ENCODE measurements around the gene RNF224. TPM values are rescaled to one million over a fixed set of nuclear protein-coding genes. Genes with fewer than 3 reads are reported as not detected.
A peak's percentile ranks its signal among the peaks of the same experiment; 100 is the strongest.
"Not testable (repeated sequence)": the region's sequence is repeated elsewhere in the genome, so short reads cannot be mapped to it uniquely, and the experiment has no call there.

The RNF224 gene
- total and polyA plus RNA-seq, 10 of the 15 experiments (the other 5 are each of a cell fraction or from before 2014, with no cell fraction given) = not detected

DNA sequence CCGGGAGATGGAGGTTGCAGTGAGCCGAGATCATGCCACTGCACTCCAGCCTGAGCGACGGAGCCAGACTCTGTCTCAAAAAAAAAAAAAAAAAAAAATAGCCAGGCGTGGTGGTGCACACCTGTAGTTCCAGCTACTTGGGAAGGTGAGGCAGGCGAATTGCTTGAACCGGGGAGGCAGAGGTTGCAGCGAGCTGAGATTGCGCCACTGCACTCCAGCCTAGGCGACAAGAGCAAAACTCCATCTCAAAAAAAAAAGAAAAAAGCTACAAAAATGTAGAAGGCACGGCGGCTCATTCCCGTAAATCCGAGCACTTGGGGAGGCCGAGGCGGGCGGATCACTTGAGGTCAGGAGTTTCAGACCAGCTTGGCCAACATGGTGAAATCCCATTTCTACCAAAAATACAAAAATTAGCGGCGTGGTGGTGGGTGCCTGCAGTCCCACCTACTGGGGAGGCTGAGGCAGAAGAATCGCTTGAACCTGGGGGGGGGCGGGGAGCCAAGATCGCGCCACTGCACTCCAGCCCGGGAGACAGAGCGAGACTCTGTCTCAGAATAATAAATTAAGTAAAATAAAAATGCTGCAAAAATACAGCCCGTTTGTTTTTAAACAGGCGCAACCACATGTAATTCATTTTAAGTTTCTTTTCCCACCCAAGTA lies 12.4 kb downstream of the RNF224 start:
- intact Hi-C loops (cut with micrococcal nuclease; ENCODE audit: unreplicated experiment) = loop anchor here (5.0 kb wide), 1 partner anchor 452 kb away; no protein-coding TSS in a partner anchor
- Histone ChIP-seq H2AFZ (ENCODE audit: control insufficient read depth, low read depth, low read length) (peak overlapping the region; percentile 75; the same call in 1 of the 2 replicates), H3K9ac (ENCODE audit: control insufficient read depth, insufficient read depth, low read length) (peak overlapping the region; percentile 68), H3K36me3 (ENCODE audit: control insufficient read depth in 2 of 2, insufficient read depth in 2 of 2, low read length in 1 of 2) (peaks cover 8 to 14% of the 10 kb centered on the region in 2 experiments), H3K4me2 (ENCODE audit: control insufficient read depth, insufficient read depth) (peak overlapping the region; percentile 77), H3K4me1 (ENCODE audit: control insufficient read depth, insufficient read depth, low read length) (peaks cover 45% of the 10 kb centered on the region), H3K79me2 (ENCODE audit: control insufficient read depth, insufficient read depth, low read length) (peaks cover 30% of the 10 kb centered on the region), H3K4me3 (peak overlapping the region; percentile 76), H3K27ac (ENCODE audit: control insufficient read depth, insufficient read depth) (peak overlapping the region; percentile 83)
- 41% methylated on average over 24 of the region's 27 CpGs for WGBS (ENCODE audit: insufficient coverage, insufficient replicate concordance, low lambda C conversion rate, missing lambda C conversion rate)
- H4K20me1 ChIP-seq (ENCODE audit: control insufficient read depth, insufficient read depth); H3K9me3 ChIP-seq (replicated peaks; ENCODE audit: control insufficient read depth, insufficient read depth, low read length); BruUV-seq (replicated peaks); DNase-seq (ENCODE audit: low read depth, low spot score); in situ Hi-C loops (cut with MboI); ATAC-seq; FAIRE-seq; H3K27me3 ChIP-seq (replicated peaks in 1 of 2; ENCODE audit: control insufficient read depth in 2 of 2, insufficient read depth in 2 of 2, low read length in 1 of 2): not testable (repeated sequence)
- SMC1A ChIA-PET (ENCODE audit: uncharacterized antibody, unreplicated experiment) = interaction anchor here (0.7 to 1.7 kb wide), 5 partner anchors 17 to 153 kb away, joined by 3 to 6 read pairs (median 3); partner anchors contain the start of gene MAN1B1
- POLR2A ChIA-PET = interaction anchor here (0.5 to 9.2 kb wide), 19 partner anchors 15 to 361 kb away, joined by 3 to 112 read pairs (median 7); partner anchors contain the start of genes MAN1B1, NELFB, NRARP and RNF208
- RAD21 ChIA-PET (ENCODE audit: unreplicated experiment) = interaction anchor here (0.7 to 2.2 kb wide), 5 partner anchors 15 to 168 kb away, joined by 3 to 13 read pairs (median 11); partner anchors contain the start of genes NELFB and RNF208
- TF ChIP-seq, protein P1, sequence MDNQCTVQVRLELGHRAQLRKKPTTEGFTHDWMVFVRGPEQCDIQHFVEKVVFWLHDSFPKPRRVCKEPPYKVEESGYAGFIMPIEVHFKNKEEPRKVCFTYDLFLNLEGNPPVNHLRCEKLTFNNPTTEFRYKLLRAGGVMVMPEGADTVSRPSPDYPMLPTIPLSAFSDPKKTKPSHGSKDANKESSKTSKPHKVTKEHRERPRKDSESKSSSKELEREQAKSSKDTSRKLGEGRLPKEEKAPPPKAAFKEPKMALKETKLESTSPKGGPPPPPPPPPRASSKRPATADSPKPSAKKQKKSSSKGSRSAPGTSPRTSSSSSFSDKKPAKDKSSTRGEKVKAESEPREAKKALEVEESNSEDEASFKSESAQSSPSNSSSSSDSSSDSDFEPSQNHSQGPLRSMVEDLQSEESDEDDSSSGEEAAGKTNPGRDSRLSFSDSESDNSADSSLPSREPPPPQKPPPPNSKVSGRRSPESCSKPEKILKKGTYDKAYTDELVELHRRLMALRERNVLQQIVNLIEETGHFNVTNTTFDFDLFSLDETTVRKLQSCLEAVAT (IDR thresholded peaks at IDR 0.05) = peak; percentile 79
- CTCF ChIA-PET = interaction anchor here (0.7 to 5.3 kb wide), 7 partner anchors 13 to 205 kb away, joined by 3 to 52 read pairs (median 3); partner anchors contain the start of genes CYSRT1, RNF208, RNF224 and SSNA1

Data from GM12878 (cell line).